ENCODE results near the gene PRR7. TPM values are rescaled to one million over a fixed set of nuclear protein-coding genes. Genes with fewer than 3 reads are reported as not detected.

The PRR7 gene
- total RNA-seq, 1 donor from 2014 or later, result 18.1 TPM

DNA sequence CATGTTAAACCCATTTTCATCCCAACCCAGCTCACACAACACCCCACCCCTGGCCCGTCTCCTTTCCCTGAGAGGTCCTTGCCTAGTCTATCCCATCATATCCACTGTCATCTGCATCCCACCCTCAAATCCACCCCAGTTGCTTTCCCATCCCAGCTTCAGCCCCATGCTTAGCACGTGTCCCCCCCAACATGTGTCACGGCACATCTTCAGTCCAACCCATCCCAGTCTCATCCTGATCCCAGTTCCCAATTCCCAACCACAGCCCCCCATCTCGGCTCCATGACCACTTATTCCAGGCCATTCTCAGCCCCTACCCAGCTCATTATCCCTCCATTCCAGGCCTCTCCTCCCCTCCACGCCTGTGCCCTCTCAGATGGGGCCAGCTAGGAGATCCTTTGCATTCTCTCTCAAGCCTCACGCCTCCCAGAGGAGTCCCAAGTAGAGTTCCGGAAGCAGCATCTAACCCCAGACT lies 27.4 kb downstream of the PRR7 start:
- Histone ChIP-seq H3K4me1 (peaks cover 30 to 78% of the 10 kb centered on the region in 2 donors), H3K27ac (peak overlapping the region; percentile 91), H3K9me3 (no peaks in the 10 kb centered on the region), H3K27me3 (no peaks in the 10 kb centered on the region), H3K36me3 (no peaks in the 10 kb centered on the region), H3K4me3 (peak overlapping the region in 1 of 2 donors; percentile 91)
- no peak for DNase-seq (ENCODE audit: low spot score in 2 of 2)
- TF ChIP-seq, protein P1, sequence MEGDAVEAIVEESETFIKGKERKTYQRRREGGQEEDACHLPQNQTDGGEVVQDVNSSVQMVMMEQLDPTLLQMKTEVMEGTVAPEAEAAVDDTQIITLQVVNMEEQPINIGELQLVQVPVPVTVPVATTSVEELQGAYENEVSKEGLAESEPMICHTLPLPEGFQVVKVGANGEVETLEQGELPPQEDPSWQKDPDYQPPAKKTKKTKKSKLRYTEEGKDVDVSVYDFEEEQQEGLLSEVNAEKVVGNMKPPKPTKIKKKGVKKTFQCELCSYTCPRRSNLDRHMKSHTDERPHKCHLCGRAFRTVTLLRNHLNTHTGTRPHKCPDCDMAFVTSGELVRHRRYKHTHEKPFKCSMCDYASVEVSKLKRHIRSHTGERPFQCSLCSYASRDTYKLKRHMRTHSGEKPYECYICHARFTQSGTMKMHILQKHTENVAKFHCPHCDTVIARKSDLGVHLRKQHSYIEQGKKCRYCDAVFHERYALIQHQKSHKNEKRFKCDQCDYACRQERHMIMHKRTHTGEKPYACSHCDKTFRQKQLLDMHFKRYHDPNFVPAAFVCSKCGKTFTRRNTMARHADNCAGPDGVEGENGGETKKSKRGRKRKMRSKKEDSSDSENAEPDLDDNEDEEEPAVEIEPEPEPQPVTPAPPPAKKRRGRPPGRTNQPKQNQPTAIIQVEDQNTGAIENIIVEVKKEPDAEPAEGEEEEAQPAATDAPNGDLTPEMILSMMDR (IDR thresholded peaks at IDR 0.05), result no peak
- intact Hi-C loops (cut with DNase I), result no loop called here

DNA sequence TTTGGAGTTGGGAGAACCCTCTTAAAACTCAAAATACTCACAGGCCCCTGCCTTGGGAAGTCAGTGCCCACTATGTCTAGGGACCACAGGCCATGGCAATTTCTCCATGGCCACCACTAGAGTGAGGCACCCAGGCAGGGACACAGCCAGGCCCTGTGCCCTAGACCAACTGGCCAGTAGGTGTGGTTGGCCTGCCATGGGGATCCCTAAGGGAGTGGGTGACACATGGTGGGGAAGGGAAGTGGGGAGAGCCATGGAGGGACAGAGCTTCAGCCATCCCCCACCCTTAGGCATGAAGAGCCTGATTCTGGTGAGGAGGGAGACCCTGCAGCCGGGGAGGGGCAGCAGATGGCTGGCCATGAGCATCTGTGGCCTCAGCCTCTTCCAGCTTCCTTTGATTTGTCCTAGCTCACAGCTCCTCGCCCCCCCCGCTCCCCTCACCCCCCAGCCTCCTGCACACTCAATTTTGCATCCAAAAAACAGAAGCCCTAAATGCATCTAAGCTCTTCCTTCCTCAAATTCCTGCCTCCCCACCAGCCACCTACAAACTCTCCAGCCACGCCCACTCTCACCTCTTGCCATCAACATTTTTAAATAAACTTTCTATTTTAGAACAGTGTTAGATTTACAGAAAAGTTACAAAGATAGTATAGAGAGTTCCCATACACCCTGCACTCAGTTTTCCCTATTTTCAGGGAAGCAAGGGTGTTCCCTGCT lies 28.4 kb downstream of the PRR7 start:
- intact Hi-C loops (cut with DNase I), result no loop called here
- H3K27ac ChIP-seq, result peak overlapping the region; percentile 91
- peaks cover 32 to 80% of the 10 kb centered on the region in 2 donors for H3K4me1 ChIP-seq
- TF ChIP-seq, protein P1 (IDR thresholded peaks at IDR 0.05), result no peak
- no peak for DNase-seq (ENCODE audit: low spot score in 2 of 2)
- H3K9me3 ChIP-seq, result no peaks in the 10 kb centered on the region
- H3K36me3 ChIP-seq, result no peaks in the 10 kb centered on the region
- H3K4me3 ChIP-seq, result no peak overlapping the region
- no peaks in the 10 kb centered on the region for H3K27me3 ChIP-seq

DNA sequence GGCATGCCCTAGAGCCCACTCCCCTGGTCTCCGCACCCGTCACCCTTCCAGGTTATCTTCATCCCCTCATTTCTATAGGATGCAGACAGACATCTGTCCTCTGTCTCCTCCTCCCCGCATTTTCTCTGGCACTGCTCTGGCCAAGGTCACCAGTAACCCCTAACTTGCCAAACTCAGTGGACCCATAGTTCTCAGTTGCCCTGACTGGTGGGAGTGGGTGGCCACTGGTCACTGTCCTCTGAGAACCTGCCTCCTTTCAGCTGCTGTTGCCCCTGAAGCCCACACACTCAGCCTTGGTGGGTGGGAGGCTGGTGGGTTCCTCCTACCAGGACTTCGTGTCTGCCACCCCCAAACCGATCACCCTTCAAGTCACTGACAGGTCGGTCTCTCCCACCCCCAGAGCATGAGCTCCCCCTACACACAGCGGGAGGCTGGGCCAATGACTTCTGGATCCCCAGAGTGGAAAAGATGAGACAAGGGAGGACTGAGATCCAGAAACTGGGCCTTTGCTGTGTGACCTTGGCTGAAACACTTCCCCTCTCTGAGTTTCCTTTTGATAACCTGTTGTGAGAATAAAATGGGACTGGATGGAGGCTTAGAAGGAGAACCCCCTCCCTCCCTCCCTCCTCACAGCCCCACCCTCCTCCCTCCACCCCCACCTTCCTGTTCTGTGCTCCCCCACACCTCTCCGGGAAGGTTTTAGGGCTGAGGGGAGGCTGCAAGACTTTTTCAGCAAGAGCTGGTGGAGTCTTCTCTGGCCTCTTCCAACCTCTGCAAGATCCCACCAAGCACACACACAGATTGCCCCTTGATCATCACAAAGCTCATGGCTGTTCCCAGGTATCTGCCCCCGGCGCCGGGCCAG lies 29.2 kb downstream of the PRR7 start:
- peak overlapping the region; percentile 91 for H3K27ac ChIP-seq
- no peak overlapping the region for H3K4me3 ChIP-seq
- TF ChIP-seq, protein P1 (IDR thresholded peaks at IDR 0.05), result no peak
- H3K36me3 ChIP-seq, result no peaks in the 10 kb centered on the region
- intact Hi-C loops (cut with DNase I), result no loop called here
- peaks cover 27 to 79% of the 10 kb centered on the region in 2 donors for H3K4me1 ChIP-seq
- no peaks in the 10 kb centered on the region for H3K27me3 ChIP-seq
- DNase-seq (ENCODE audit: low spot score in 2 of 2), result no peak
- H3K9me3 ChIP-seq, result no peaks in the 10 kb centered on the region

DNA sequence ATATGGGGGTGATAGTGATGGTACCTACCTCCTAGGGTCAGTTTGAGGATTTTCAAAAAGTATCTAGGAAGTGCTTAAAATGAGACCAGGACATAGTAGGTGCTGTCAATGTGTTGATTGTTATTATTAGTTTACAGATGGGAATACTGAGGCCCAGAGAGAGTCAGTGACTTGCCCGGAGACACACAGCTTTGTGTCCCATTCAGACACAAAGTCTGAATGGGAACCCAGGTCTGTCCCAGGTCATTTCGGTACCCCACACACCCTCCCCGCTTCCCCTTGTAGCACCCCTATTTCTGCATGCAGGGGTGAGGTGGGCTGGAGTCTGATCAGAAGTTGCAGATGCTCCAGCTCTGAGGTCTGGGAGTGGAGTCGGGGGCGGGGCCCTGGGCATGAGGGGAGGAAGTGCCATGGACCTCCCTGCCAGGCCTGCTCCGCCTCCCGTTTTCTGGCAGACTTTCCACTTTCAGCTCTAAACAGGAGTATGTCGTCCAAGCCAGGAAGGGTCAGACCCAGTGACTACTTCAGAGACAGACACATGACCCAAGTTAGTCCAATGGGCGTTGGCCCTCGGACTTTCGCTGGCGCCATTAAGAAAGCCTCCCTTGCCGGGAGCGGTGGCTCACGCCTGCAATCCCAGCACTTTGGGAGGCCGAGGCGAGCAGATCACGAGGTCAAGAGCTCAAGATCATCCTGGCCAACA lies 30.1 kb downstream of the PRR7 start:
- peak overlapping the region; percentile 91 for H3K27ac ChIP-seq
- no peaks in the 10 kb centered on the region for H3K27me3 ChIP-seq
- H3K4me3 ChIP-seq, result no peak overlapping the region
- peaks cover 28 to 79% of the 10 kb centered on the region in 2 donors for H3K4me1 ChIP-seq
- H3K36me3 ChIP-seq, result peaks cover under 1 to 8% of the 10 kb centered on the region in 2 donors
- intact Hi-C loops (cut with DNase I), result no loop called here
- TF ChIP-seq, protein P1 (IDR thresholded peaks at IDR 0.05), result no peak
- peak; percentile 56 to 95 for DNase-seq (ENCODE audit: low spot score in 2 of 2)
- H3K9me3 ChIP-seq, result no peaks in the 10 kb centered on the region

DNA sequence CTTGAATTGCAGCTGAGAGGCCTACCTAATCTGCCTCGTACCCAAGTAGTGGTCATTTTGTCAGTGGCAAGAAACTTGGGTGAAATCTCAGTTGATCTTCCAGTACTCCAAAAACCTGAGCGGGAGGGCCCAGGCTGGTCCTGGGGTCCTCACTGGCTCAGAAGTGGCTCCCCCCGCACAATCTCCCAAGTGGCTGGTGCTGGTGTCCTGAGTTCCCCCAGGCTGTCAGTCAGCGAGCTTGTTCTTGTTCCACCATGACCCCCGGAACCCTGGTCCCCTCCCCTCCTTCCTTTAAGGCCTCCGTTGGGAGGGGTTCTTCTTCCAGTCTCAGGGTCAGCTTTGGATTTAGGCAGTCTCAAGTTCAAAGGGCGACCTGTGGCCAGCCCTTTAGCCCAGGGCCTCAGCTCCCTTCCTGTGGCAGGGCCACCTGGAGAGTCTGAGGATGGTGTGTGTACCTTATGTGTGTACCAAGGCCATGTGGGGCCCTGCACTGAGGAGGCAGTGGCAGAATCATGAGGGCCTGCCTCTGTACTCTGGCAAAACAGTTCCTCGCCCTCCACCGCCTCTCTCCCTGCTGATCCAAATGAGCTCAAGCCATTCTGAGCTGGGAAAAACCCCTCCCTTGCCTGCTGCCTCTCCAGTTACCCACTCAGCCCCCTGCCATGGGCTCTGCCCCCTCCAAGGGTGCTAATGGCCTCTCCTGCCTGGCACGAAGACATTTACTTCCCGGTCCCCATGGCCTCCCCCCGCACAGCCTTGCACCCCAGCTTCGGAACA lies 31.3 kb downstream of the PRR7 start:
- H3K4me1 ChIP-seq, result peaks cover 22 to 74% of the 10 kb centered on the region in 2 donors
- intact Hi-C loops (cut with DNase I), result no loop called here
- TF ChIP-seq, protein P1 (IDR thresholded peaks at IDR 0.05), result no peak
- H3K27me3 ChIP-seq, result no peaks in the 10 kb centered on the region
- no peak for DNase-seq (ENCODE audit: low spot score in 2 of 2)
- peaks cover 8 to 13% of the 10 kb centered on the region in 2 donors for H3K36me3 ChIP-seq
- H3K9me3 ChIP-seq, result no peaks in the 10 kb centered on the region
- peak overlapping the region; percentile 91 for H3K27ac ChIP-seq
- no peak overlapping the region for H3K4me3 ChIP-seq
